GM19372 (cell line): Measurements from ENCODE around the gene MYG1.

Experiments used
- ATAC-seq: cut with Tn5 transposase; IDR thresholded peaks from one replicate; pipeline ENCODE4 v1.9.1; 2021; ENCODE audit warnings: mild to moderate bottlenecking, low read depth, moderate library complexity; ENCODE audit not compliant: unreplicated experiment

MYG1 gene, protein sequence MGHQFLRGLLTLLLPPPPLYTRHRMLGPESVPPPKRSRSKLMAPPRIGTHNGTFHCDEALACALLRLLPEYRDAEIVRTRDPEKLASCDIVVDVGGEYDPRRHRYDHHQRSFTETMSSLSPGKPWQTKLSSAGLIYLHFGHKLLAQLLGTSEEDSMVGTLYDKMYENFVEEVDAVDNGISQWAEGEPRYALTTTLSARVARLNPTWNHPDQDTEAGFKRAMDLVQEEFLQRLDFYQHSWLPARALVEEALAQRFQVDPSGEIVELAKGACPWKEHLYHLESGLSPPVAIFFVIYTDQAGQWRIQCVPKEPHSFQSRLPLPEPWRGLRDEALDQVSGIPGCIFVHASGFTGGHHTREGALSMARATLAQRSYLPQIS

GRCh38 chr12:53299454-53300180 is at the start of gene MYG1:
TSS of gene MYG1 (plus strand) at chr12:53299695. CDS start at chr12:53299738, 43 bp downstream.
- peak; percentile 65 for ATAC-seq

- peak; percentile 73 for ATAC-seq
Measured at GRCh38 chr12:53251477-53252348, 47.8 kb upstream of the MYG1 start.

GRCh38 chr12:53252349-53252916 is 47.1 kb upstream of the MYG1 start:
- ATAC-seq = no peak

DNA sequence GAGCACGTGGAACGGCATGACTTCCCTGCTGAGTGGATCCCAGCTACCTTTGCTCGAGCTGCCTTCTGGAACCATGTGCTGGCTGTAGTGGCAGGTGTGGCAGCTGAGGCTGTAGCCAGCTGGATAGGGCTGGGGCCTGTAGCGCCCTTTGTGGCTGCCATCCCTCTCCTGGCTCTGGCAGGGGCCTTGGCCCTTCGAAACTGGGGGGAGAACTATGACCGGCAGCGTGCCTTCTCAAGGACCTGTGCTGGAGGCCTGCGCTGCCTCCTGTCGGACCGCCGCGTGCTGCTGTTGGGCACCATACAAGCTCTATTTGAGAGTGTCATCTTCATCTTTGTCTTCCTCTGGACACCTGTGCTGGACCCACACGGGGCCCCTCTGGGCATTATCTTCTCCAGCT is 46.2 kb upstream of the MYG1 start:
- no peak for ATAC-seq

DNA sequence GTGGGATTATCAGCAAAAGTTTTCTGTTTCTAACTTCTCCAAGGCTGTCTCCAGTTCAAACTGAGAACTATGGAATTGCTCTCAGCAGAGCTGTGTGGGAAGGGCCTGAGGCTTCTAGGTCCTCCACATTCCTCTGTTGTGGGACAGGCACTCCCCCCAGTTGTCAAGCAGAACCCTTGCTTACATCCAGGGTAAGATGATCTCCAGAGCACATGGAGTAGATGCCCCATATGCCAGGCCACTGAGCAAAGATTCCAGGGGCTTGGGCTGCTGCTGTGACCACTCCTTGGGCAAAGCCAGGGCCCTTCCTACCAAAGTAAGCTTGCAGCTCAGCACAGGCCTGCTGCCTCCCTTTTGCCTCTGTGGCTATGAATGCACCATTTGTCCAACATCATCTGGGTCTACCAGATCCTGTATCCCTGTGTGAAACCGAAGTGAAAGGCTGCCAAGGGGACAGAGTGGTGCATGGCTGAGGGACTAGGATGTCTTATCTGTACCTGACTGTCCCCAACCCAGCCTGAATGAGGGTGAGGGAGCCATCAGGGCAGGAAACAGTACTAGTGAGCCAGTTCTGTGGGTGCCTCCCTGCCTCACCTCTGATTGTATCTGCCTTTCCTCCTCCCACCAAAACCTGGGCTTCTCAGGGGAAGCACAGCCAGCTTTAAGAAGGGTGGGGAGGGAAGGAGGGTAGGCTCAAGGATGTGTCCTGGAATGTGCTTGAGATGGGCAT is 44.5 kb upstream of the MYG1 start:
- no peak for ATAC-seq

- ATAC-seq = no peak
Measured at GRCh38 chr12:53255996-53256395, 43.5 kb upstream of the MYG1 start.

GRCh38 chr12:53258541-53259539 is 40.7 kb upstream of the MYG1 start:
- ATAC-seq = no peak

GRCh38 chr12:53259891-53260290 is 39.6 kb upstream of the MYG1 start:
- ATAC-seq = no peak

DNA sequence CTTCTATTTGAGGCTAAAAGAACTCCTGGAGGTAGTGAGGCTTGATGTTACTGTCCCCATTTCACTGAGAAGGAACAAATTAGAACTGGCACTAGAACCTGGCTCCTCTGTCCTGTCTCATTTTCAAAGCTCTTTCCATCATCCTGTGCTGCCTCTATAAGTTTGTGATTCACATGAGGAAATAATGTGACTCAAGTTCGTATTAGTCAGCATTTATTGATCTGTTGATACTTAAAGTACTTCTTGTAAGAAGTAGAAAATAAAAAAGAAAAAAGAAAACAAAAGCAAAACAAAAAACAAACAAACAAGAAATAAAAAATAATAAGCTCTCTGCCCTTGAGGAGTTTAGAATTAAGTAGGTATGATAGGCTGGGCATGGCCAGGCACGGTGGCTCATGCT is 33.7 kb upstream of the MYG1 start:
- ATAC-seq = no peak

- ATAC-seq = no peak
Measured at GRCh38 chr12:53267306-53267998, 32.0 kb upstream of the MYG1 start.

DNA sequence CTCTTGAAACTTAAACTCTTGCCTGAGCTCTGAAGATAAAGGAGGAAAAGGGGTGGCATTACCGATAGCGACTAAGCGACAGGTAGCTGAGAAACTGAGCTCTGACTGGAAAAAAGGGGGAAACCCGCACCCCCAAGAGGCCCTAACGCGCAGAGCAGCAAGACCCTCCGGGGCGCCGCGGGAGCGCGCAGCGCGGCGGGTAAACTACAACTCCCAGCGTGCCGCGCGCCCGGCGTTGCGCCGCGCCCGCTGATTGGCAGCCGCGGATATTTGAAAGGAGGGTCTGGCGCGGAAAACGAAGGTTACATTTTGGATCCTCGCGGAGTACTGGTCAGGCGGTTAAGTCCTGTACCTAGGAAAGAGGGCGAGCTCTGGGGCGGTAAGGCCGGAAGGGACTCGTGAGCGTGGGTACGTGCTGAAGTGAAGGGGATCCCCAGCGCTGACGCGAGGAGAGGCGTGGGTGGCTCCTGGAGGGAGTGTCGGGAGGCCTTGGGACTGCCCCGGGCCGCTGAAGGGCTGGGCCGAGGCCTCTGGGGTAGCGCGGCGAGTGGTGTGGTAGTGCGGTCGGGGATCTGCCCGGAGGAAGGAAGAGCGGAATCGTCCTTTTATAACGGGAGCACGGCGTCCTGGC is 31.4 kb upstream of the MYG1 start, which contains the start of gene ESPL1:
Gene ESPL1, plus strand, starts transcription at position 301 of the 631 bp plus-strand sequence. CDS start 468 bp downstream, outside the sequence.
- peak; percentile 90 for ATAC-seq

- ATAC-seq = no peak
Measured at GRCh38 chr12:53268630-53269562, 30.6 kb upstream of the MYG1 start.

GRCh38 chr12:53274445-53274844 is 25.1 kb upstream of the MYG1 start:
- ATAC-seq = no peak

- ATAC-seq = no peak
Measured at GRCh38 chr12:53276511-53276910, 23.0 kb upstream of the MYG1 start.

DNA sequence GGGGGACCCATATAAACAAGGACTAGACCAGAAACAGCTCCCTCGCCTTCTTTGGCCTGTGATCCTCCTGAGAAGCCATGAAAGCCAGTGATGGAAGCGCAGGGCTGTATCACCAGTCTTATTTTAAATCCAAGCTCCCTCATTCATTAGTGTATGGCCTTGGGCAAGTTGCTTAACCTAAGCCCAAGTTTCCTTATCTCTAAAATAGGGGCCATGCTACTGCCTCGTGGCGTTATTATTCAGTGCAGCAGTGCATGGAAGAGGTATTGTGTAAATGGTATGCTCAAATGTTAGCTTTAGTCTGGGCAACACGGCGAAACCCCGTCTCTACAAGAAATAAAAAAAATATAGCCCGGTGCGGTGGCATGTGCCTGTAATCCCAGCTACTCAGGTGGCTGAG is 21.5 kb upstream of the MYG1 start:
- no peak for ATAC-seq

DNA sequence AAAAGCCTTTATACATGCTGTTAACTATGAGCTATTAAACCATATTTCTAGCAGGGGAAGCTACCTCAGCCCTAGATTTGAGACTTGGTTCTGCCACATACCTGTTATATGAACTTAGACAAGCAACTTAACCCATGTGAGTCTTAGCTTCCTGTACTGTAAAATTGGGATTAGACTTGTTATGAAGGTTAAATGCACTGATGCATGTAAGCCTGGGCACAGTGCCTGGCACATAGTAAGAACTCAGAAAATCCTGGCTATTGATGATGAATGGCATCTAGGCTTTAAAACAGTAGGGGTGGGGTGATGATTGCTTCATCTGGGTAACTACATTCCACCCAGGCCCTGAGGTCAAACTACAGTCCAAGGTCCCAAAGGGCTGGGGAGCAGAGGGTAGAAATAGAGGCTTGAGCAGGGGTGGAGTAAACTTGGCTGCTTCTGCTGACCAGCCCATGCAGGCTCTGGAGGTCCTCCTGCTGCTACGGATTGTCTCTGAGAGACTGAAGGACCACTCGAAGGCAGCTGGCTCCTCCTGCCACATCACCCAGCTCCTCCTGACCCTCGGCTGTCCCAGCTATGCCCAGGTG is 20.1 kb upstream of the MYG1 start:
- ATAC-seq = no peak
